GM21576 (cell line): ENCODE data around the gene NDUFA6.
"Not testable (repeated sequence)": the region's sequence is repeated elsewhere in the genome, so short reads cannot be mapped to it uniquely, and the experiment has no call there.

Experiments used
- ATAC-seq: cut with Tn5 transposase; IDR thresholded peaks from one replicate; pipeline ENCODE4 v1.9.1; 2021; ENCODE audit warnings: mild to moderate bottlenecking, moderate library complexity; ENCODE audit not compliant: unreplicated experiment

Gene NDUFA6

GRCh38 chr22:42072606-42073330, 17.8 kb downstream of the NDUFA6 start:
- no peak for ATAC-seq

- ATAC-seq = not testable (repeated sequence)
Measured at GRCh38 chr22:42071508-42071907, 19.1 kb downstream of the NDUFA6 start.

- ATAC-seq = peak; percentile 87
Measured at GRCh38 chr22:42070517-42071422, 19.8 kb downstream of the NDUFA6 start, which contains the start of gene NAGA. NAGA (minus strand) TSS chr22:42070812; CDS start chr22:42070297, 515 bp downstream.

- ATAC-seq = peak; percentile 4
Measured at GRCh38 chr22:42069801-42070516, 20.6 kb downstream of the NDUFA6 start.

- ATAC-seq = no peak
Measured at GRCh38 chr22:42068291-42068690, 22.3 kb downstream of the NDUFA6 start.

- ATAC-seq = no peak
Measured at GRCh38 chr22:42067671-42068251, 22.8 kb downstream of the NDUFA6 start.

GRCh38 chr22:42066937-42067336, 23.6 kb downstream of the NDUFA6 start:
- ATAC-seq = no peak

- no peak for ATAC-seq
Measured at GRCh38 chr22:42066126-42066761, 24.3 kb downstream of the NDUFA6 start.

GRCh38 chr22:42065438-42066125, 25.0 kb downstream of the NDUFA6 start:
- no peak for ATAC-seq

- ATAC-seq = no peak
Measured at GRCh38 chr22:42064629-42065028, 25.9 kb downstream of the NDUFA6 start.

GRCh38 chr22:42062506-42063170, 27.9 kb downstream of the NDUFA6 start:
- ATAC-seq = no peak

GRCh38 chr22:42061041-42061440, 29.5 kb downstream of the NDUFA6 start:
- no peak for ATAC-seq

GRCh38 chr22:42060489-42060888, 30.1 kb downstream of the NDUFA6 start:
- ATAC-seq = no peak

GRCh38 chr22:42056757-42057511, 33.6 kb downstream of the NDUFA6 start:
- ATAC-seq = no peak

- no peak for ATAC-seq
Measured at GRCh38 chr22:42052765-42053164, 37.8 kb downstream of the NDUFA6 start.

- no peak for ATAC-seq
Measured at GRCh38 chr22:42050641-42051180, 39.9 kb downstream of the NDUFA6 start.

- ATAC-seq = no peak
Measured at GRCh38 chr22:42041784-42042183, 48.8 kb downstream of the NDUFA6 start.

- ATAC-seq = no peak
Measured at GRCh38 chr22:42039271-42039670, 51.3 kb downstream of the NDUFA6 start.
